NB4 (cell line): ENCODE data around the gene SNAP25.

Experiments used
- DNase-seq: peaks from one replicate; pipeline ENCODE4 v3.0.0; 2010; ENCODE audit warnings: low read depth
- H3K4me3 ChIP-seq: one replicate; pipeline ENCODE4 v1.5.1; 2011; ENCODE audit warnings: mild to moderate bottlenecking, low read depth, low read length, moderate library complexity
- MYC ChIP-seq: IDR thresholded peaks from 2 replicates; pipeline ENCODE4 v1.6.1; 2011; ENCODE audit warnings: low read depth, low read length
- POLR2A ChIP-seq: IDR thresholded peaks from 2 replicates; pipeline ENCODE4 v1.6.1; 2011; ENCODE audit warnings: mild to moderate bottlenecking; ENCODE audit not compliant: insufficient read length; ENCODE audit errors: extremely low read depth
- TF ChIP-seq, protein P1 (sequence below): IDR thresholded peaks from 2 replicates; pipeline ENCODE4 v1.6.1; 2011; ENCODE audit warnings: low read depth, low read length
- TF ChIP-seq, protein P2 (sequence below): IDR thresholded peaks from one replicate; pipeline ENCODE4 v1.5.1; 2012; ENCODE audit warnings: low read depth, low read length

The SNAP25 gene

DNA sequence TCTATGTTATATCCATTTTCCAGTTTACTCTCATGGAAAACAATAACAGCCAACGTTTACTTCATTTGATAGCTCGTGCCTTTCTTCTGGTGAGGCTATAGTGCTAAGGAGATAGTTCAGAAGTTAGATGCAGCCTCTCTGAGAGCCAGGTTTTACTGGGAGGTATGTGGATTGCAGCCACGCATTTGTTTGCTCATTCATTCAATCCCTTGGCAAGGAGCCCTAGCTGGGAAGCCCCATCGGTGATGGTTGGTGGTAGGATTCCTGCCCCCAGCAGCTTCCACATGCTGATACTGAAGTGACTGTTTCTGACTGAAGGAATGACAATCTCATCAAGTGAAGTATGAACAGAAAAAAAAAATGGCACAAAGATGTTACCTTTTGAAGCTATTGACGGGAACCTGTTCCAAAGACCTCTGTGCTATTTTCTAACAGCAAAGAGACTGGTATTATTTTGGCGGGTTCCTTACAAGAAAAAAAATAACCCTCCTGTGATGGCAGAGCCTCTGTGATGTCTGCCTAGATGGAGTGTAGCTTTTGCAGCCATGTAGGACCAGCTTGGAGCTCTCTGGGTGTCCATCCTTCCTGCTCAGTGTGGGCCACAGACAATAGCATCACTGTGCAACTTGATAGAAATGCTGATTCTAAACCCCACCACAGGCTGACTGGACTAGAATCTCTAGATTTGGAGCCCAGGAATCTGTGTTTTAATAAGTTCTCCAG lies 30.6 kb downstream of the SNAP25 start:
- DNase-seq, result no peak
- H3K4me3 ChIP-seq, result no peak overlapping the region
- TF ChIP-seq POLR2A, result no peak
- TF ChIP-seq, protein P1, sequence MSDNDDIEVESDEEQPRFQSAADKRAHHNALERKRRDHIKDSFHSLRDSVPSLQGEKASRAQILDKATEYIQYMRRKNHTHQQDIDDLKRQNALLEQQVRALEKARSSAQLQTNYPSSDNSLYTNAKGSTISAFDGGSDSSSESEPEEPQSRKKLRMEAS, result no peak
- no peak for TF ChIP-seq MYC
- TF ChIP-seq, protein P2, sequence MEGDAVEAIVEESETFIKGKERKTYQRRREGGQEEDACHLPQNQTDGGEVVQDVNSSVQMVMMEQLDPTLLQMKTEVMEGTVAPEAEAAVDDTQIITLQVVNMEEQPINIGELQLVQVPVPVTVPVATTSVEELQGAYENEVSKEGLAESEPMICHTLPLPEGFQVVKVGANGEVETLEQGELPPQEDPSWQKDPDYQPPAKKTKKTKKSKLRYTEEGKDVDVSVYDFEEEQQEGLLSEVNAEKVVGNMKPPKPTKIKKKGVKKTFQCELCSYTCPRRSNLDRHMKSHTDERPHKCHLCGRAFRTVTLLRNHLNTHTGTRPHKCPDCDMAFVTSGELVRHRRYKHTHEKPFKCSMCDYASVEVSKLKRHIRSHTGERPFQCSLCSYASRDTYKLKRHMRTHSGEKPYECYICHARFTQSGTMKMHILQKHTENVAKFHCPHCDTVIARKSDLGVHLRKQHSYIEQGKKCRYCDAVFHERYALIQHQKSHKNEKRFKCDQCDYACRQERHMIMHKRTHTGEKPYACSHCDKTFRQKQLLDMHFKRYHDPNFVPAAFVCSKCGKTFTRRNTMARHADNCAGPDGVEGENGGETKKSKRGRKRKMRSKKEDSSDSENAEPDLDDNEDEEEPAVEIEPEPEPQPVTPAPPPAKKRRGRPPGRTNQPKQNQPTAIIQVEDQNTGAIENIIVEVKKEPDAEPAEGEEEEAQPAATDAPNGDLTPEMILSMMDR, result no peak

DNA sequence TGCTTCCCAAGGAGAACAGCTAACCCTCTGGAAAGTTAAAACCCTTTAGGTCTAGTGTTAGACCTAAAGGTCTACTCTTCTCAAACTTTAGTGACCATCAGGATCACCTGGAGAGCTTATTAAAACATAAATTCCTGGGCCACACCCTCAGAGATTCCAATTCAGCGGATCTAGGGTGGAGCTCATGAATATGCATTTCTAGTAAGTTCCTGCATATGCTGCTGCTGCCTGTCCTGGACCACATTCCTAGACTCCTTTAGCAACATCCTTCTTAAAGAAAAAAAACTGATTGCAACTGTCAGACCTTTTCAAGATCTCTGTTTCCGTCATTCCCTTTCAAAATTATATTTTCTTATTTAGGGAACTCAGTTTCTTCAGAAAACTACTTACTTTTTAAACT lies 31.2 kb downstream of the SNAP25 start:
- DNase-seq, result no peak
- TF ChIP-seq, protein P2, result no peak
- TF ChIP-seq POLR2A (no peak), MYC (no peak)
- TF ChIP-seq, protein P1, result no peak
- H3K4me3 ChIP-seq, result no peak overlapping the region

DNA sequence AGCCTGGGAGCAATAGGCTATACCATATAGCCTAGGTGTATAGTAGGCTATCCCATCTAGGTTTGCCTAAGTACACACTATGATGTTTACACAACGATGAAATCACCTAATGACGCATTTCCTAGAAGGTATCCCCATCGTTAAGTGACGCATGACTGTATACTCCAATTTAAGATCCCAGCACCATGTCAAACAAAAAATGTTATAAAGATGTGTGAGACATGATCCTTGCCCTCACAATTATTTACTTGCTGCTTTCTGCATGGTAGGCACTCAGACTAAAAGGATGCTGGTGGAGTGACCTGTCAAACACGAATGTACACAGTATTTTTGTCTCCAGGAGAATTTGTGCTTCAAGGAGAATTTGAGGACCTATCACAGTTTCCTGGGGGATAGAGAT lies 32.3 kb downstream of the SNAP25 start:
- DNase-seq, result no peak
- TF ChIP-seq, protein P2, result no peak
- TF ChIP-seq MYC (no peak), POLR2A (no peak)
- TF ChIP-seq, protein P1, result no peak
- no peak overlapping the region for H3K4me3 ChIP-seq

DNA sequence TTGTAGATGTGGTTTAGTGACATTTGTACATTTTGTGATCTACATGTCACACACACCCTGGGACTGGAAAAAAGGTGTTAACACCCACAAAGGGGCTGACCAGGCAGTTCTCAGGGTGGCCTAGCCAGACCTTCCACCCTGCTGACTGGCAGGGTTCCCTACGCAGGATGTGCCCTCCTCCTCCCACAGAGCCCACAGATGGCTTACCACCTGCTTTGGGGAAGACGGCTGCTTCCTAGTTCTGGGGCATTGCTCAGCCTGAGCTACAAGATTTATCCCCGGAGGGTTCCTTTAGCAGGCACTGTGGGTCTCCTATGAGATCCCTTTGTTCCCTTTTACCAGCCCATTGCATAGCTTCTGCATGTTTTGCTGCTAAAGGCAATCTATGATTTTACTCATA lies 35.1 kb downstream of the SNAP25 start:
- H3K4me3 ChIP-seq, result no peak overlapping the region
- TF ChIP-seq MYC (no peak), POLR2A (no peak)
- TF ChIP-seq, protein P2, result no peak
- TF ChIP-seq, protein P1, result no peak
- peak; percentile 4 for DNase-seq

DNA sequence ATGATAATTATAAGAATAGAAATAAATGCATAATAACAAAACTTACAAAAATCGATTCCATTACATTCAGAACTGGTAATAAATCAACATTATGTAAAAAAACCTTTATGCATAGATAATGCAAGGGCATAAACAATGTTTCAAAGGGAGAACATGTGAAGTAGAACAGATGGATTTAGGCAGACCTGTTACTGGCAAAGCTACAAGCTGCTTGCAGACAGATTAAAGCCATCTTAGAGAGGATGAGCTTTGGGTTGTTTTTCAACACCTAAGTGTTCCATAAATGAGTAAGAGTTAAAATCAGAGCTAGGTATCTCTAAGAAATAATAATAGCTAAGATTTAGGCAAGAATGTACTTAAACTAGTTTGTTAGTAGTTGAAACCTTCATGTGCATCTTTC lies 37.2 kb downstream of the SNAP25 start:
- DNase-seq, result no peak
- no peak overlapping the region for H3K4me3 ChIP-seq
- no peak for TF ChIP-seq MYC
- TF ChIP-seq, protein P2, result no peak
- no peak for TF ChIP-seq POLR2A
- TF ChIP-seq, protein P1, result no peak
